GM12891 (cell line): ENCODE measurements around the gene KAZN.

Experiments
- PAX5 ChIP-seq: IDR thresholded peaks from 2 replicates; pipeline ENCODE4 v1.6.1; 2011; ENCODE audit warnings: low read length, moderate library complexity, mild to moderate bottlenecking; ENCODE audit not compliant: insufficient read depth, severe bottlenecking
- POLR2A ChIP-seq: IDR thresholded peaks from 2 replicates; pipeline ENCODE4 v1.6.1; 2011; ENCODE audit warnings: low read depth, low read length, control low read depth
- POLR2AphosphoS5 ChIP-seq: IDR thresholded peaks from 2 replicates; pipeline ENCODE4 v1.6.1; 2011; ENCODE audit warnings: low read depth, low read length, control low read depth
- POU2F2 ChIP-seq: IDR thresholded peaks from 2 replicates; pipeline ENCODE4 v1.6.1; 2011; ENCODE audit warnings: low read depth, mild to moderate bottlenecking, control low read depth, low read length, moderate library complexity
- SPI1 ChIP-seq: IDR thresholded peaks from 2 replicates; pipeline ENCODE4 v1.6.1; 2011; ENCODE audit warnings: low read depth, low read length, control low read depth
- TAF1 ChIP-seq: IDR thresholded peaks from 2 replicates; pipeline ENCODE4 v1.6.1; 2011; ENCODE audit warnings: low read depth, low read length, control low read depth

- TF ChIP-seq POLR2A: no peak
- no peak for TF ChIP-seq POLR2AphosphoS5
- no peak for TF ChIP-seq TAF1
- no peak for TF ChIP-seq POU2F2
- no peak for TF ChIP-seq SPI1
- no peak for TF ChIP-seq PAX5
Measured at GRCh38 chr1:14649976-14650375, 51.5 kb downstream of the KAZN start.
